ENCODE measurements around the gene JAK2. TPM values are rescaled to one million over a fixed set of nuclear protein-coding genes. Genes with fewer than 3 reads are reported as not detected.

Gene JAK2
- total RNA-seq, 3 donors from 2014 or later (not counting 1 experiment from before 2014, with no cell fraction given): 20.8 to 43.9 (median 30.0) TPM

DNA sequence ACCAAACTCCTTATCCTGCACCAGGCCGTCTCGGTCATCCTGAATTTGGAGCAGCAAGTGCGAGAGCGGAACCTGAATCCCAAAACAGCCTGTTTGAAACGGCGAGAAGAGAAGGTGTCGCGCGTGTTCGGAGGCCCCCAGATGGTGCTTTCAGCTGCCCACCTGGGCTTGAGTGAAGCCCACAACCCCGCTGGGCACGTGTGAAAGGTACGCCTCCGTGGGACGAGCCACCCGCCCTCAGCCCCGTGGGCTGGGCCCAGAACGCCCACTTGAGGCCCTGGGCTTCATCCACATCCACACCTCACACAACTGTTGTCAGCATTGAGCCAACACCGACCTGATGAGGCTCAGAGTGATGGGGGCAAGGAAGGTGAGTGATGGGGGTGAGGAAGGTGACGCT, 127.6 kb downstream of the JAK2 start:
- Mint-ChIP-seq H3K4me1 (peaks cover 5 to 8% of the 10 kb centered on the region in 2 donors), H3K27ac (no peak overlapping the region), H3K27me3 (ENCODE audit: low read depth in 2 of 2) (no peaks in the 10 kb centered on the region), H3K9me3 (no peaks in the 10 kb centered on the region), H3K4me3 (no peak overlapping the region), H3K36me3 (no peaks in the 10 kb centered on the region)
- DNase-seq (no peak), ATAC-seq (no peak)
- Histone ChIP-seq H3K4me3 (ENCODE audit: low read length) (no peak overlapping the region), H3K27me3 (ENCODE audit: control insufficient read depth, insufficient read depth, low read length) (no peaks in the 10 kb centered on the region), H3K27ac (ENCODE audit: low read length) (no peak overlapping the region), H3K36me3 (ENCODE audit: control insufficient read depth, insufficient read depth, low read length) (peaks cover 30% of the 10 kb centered on the region), H3K4me1 (ENCODE audit: control insufficient read depth, insufficient read depth, low read length) (no peaks in the 10 kb centered on the region), H3K9me3 (ENCODE audit: control insufficient read depth, insufficient read depth, low read length) (peaks cover 20% of the 10 kb centered on the region)
- TF ChIP-seq CTCF (IDR thresholded peaks at IDR 0.05): no peak
- intact Hi-C loops (cut with micrococcal nuclease): no loop called here
- 96% methylated on average over 20 of the region's 20 CpGs for WGBS (ENCODE audit: insufficient coverage)

- Mint-ChIP-seq H3K4me1 (peaks cover 5 to 8% of the 10 kb centered on the region in 2 donors), H3K4me3 (no peak overlapping the region), H3K36me3 (no peaks in the 10 kb centered on the region), H3K9me3 (no peaks in the 10 kb centered on the region), H3K27me3 (ENCODE audit: low read depth in 2 of 2) (no peaks in the 10 kb centered on the region), H3K27ac (no peak overlapping the region)
- Histone ChIP-seq H3K9me3 (ENCODE audit: control insufficient read depth, insufficient read depth, low read length) (peaks cover 20% of the 10 kb centered on the region), H3K4me3 (ENCODE audit: low read length) (no peak overlapping the region), H3K4me1 (ENCODE audit: control insufficient read depth, insufficient read depth, low read length) (no peaks in the 10 kb centered on the region), H3K36me3 (ENCODE audit: control insufficient read depth, insufficient read depth, low read length) (peaks cover 30% of the 10 kb centered on the region), H3K27me3 (ENCODE audit: control insufficient read depth, insufficient read depth, low read length) (no peaks in the 10 kb centered on the region), H3K27ac (ENCODE audit: low read length) (no peak overlapping the region)
- no peak for TF ChIP-seq CTCF (IDR thresholded peaks at IDR 0.05)
- no peak for ATAC-seq
- intact Hi-C loops (cut with micrococcal nuclease): no loop called here
- 98% methylated on average over 10 of the region's 10 CpGs for WGBS (ENCODE audit: insufficient coverage)
- no peak for DNase-seq
These were observed 128.5 kb downstream of the JAK2 start for GRCh38 chr9:5113523-5113922.

DNA sequence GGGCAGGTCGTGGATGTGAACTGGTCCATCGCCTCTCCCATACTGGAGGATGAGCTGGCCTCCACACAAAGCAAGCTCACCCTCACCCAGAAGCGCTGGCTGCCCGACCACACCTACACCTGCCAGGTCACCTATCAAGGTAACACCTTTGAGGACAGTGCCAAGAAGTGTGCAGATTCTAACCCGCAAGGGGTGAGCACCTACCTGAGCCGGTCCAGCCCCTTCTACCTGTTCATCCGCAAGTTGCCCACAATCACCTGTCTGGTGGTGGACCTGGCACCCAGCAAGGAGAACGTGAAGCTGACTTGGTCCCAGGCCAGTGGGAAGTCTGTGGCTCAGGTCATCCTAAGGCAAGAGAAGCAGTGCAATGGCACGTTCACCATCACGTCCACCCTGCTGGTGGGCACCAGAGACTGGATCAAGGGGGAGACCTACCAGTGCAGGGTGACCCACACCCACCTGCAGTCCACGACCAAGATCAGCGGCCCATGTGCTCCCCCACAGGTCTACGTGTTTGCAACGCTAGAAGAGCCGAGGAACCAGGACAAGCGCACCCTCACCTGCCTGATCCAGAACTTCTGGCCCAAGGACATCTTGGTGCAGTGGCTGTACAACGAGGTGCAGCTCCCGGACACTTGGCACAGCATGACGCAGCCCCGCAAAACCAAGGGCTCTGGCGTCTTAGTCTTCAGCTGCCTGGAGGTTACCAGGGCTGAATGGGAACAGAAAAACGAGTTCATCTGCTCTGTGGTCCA, 129.1 kb downstream of the JAK2 start:
- intact Hi-C loops (cut with micrococcal nuclease): no loop called here
- no peaks in the 10 kb centered on the region for H3K27me3 Mint-ChIP-seq (ENCODE audit: low read depth in 2 of 2)
- DNase-seq (no peak), ATAC-seq (no peak)
- Histone ChIP-seq H3K36me3 (ENCODE audit: control insufficient read depth, insufficient read depth, low read length) (peaks cover 29% of the 10 kb centered on the region), H3K4me3 (ENCODE audit: low read length) (no peak overlapping the region), H3K27ac (ENCODE audit: low read length) (no peak overlapping the region), H3K4me1 (ENCODE audit: control insufficient read depth, insufficient read depth, low read length) (no peaks in the 10 kb centered on the region), H3K9me3 (ENCODE audit: control insufficient read depth, insufficient read depth, low read length) (peaks cover 20% of the 10 kb centered on the region), H3K27me3 (ENCODE audit: control insufficient read depth, insufficient read depth, low read length) (no peaks in the 10 kb centered on the region)
- H3K9me3 Mint-ChIP-seq: no peaks in the 10 kb centered on the region
- no peaks in the 10 kb centered on the region for H3K36me3 Mint-ChIP-seq
- no peak for TF ChIP-seq CTCF (IDR thresholded peaks at IDR 0.05)
- WGBS (ENCODE audit: insufficient coverage): 98% methylated on average over 22 of the region's 22 CpGs
- no peak overlapping the region for H3K4me3 Mint-ChIP-seq
- peaks cover 5 to 8% of the 10 kb centered on the region in 2 donors for H3K4me1 Mint-ChIP-seq
- H3K27ac Mint-ChIP-seq: no peak overlapping the region

DNA sequence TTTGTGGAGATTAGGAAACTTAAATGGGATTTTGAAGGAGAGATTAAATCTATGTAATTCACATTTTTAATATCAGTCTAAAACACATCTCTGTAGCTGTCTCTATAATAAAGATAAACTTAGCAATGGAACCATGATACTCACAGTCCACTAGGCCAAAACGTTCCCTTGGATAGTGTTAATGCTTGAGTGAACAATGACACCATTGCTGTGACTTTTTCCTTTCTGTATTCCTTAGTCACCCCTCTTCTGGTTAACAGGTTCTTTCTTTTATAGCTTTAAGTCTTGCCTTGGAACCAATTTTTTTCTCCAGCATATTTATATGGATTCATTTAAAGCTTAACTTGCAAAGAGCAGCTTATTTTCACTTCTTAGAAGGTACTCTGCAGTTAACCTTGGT, 137.0 kb downstream of the JAK2 start:
- no peak overlapping the region for H3K4me3 Mint-ChIP-seq

More for the DNA sequence above, 137.0 kb downstream of the JAK2 start:
- H3K27me3 ChIP-seq (ENCODE audit: control insufficient read depth, insufficient read depth, low read length): no peaks in the 10 kb centered on the region
- H3K9me3 ChIP-seq (ENCODE audit: control insufficient read depth, insufficient read depth, low read length): no peaks in the 10 kb centered on the region
- Mint-ChIP-seq H3K9me3 (no peaks in the 10 kb centered on the region), H3K27me3 (ENCODE audit: low read depth in 2 of 2) (no peaks in the 10 kb centered on the region), H3K27ac (no peak overlapping the region), H3K36me3 (peaks cover 26% of the 10 kb centered on the region), H3K4me1 (peaks cover 5 to 7% of the 10 kb centered on the region in 2 donors)
- DNase-seq: no peak
- H3K36me3 ChIP-seq (ENCODE audit: control insufficient read depth, insufficient read depth, low read length): peaks cover 23% of the 10 kb centered on the region
- no peak for ATAC-seq
- no peaks in the 10 kb centered on the region for H3K4me1 ChIP-seq (ENCODE audit: control insufficient read depth, insufficient read depth, low read length)
- WGBS (ENCODE audit: insufficient coverage): 100% methylated on average over 1 of the region's 1 CpG
- H3K4me3 ChIP-seq (ENCODE audit: low read length): no peak overlapping the region
- intact Hi-C loops (cut with micrococcal nuclease): no loop called here
- no peak for TF ChIP-seq CTCF (IDR thresholded peaks at IDR 0.05)
- H3K27ac ChIP-seq (ENCODE audit: low read length): no peak overlapping the region

All from natural killer cell (primary cell).